GM19463 (cell line): ENCODE measurements around the gene RASA1.
A peak's percentile ranks its signal among the peaks of the same experiment; 100 is the strongest.

Source experiments
- ATAC-seq: cut with Tn5 transposase; IDR thresholded peaks from one replicate; pipeline ENCODE4 v1.9.1; 2021; ENCODE audit warnings: mild to moderate bottlenecking, moderate library complexity; ENCODE audit not compliant: unreplicated experiment

The RASA1 gene

GRCh38 chr5:87400305-87400899, 132.7 kb downstream of the RASA1 start:
- ATAC-seq, result peak; percentile 75

- no peak for ATAC-seq
Measured at GRCh38 chr5:87401626-87402025, 133.9 kb downstream of the RASA1 start.

GRCh38 chr5:87403409-87403808, 135.7 kb downstream of the RASA1 start:
- no peak for ATAC-seq

- ATAC-seq, result no peak
Measured at GRCh38 chr5:87403899-87404298, 136.2 kb downstream of the RASA1 start.

- no peak for ATAC-seq
Measured at GRCh38 chr5:87404359-87404758, 136.7 kb downstream of the RASA1 start.

GRCh38 chr5:87405472-87406155, 137.9 kb downstream of the RASA1 start:
- ATAC-seq, result no peak

- no peak for ATAC-seq
Measured at GRCh38 chr5:87408204-87408603, 140.5 kb downstream of the RASA1 start.

- no peak for ATAC-seq
Measured at GRCh38 chr5:87410931-87411330, 143.2 kb downstream of the RASA1 start.

GRCh38 chr5:87411586-87411972, 143.9 kb downstream of the RASA1 start:
- no peak for ATAC-seq

GRCh38 chr5:87411973-87412629, 144.4 kb downstream of the RASA1 start:
- peak; percentile 10 for ATAC-seq

- ATAC-seq, result peak; percentile 98
Measured at GRCh38 chr5:87412630-87413342, 145.1 kb downstream of the RASA1 start, which contains the start of gene CCNH. Gene CCNH, minus strand, starts transcription at chr5:87412930. Its CDS starts 136 bp downstream, at chr5:87412794.

- ATAC-seq, result no peak
Measured at GRCh38 chr5:87413343-87413645, 145.6 kb downstream of the RASA1 start.

- no peak for ATAC-seq
Measured at GRCh38 chr5:87418506-87418905, 150.8 kb downstream of the RASA1 start.

GRCh38 chr5:87421307-87421706, 153.6 kb downstream of the RASA1 start:
- ATAC-seq, result no peak

GRCh38 chr5:87423755-87424154, 156.1 kb downstream of the RASA1 start:
- no peak for ATAC-seq

GRCh38 chr5:87430863-87431457, 163.3 kb downstream of the RASA1 start:
- ATAC-seq, result no peak

GRCh38 chr5:87432460-87432859, 164.8 kb downstream of the RASA1 start:
- no peak for ATAC-seq

GRCh38 chr5:87433945-87434344, 166.3 kb downstream of the RASA1 start:
- ATAC-seq, result no peak

- ATAC-seq, result no peak
Measured at GRCh38 chr5:87434461-87434860, 166.8 kb downstream of the RASA1 start.

GRCh38 chr5:87435144-87435694, 167.5 kb downstream of the RASA1 start:
- ATAC-seq, result no peak

GRCh38 chr5:87437724-87438123, 170.0 kb downstream of the RASA1 start:
- no peak for ATAC-seq
